ENCODE results near the gene CAMTA1.

CAMTA1 gene

GRCh38 chr1:6972399-6972798, 187.1 kb downstream of the CAMTA1 start:
- no peak for TF ChIP-seq GATA1 (IDR thresholded peaks at IDR 0.05; ENCODE audit: low read depth, low read length)
- TF ChIP-seq POLR2A (IDR thresholded peaks at IDR 0.05; ENCODE audit: low read length), result no peak
- DNase-seq, result peak; percentile 6 to 16

- TF ChIP-seq GATA1 (IDR thresholded peaks at IDR 0.05; ENCODE audit: low read depth, low read length) (no peak), POLR2A (IDR thresholded peaks at IDR 0.05; ENCODE audit: low read length) (no peak)
- no peak for DNase-seq
These were observed 190.2 kb downstream of the CAMTA1 start for GRCh38 chr1:6975331-6976043.

DNA sequence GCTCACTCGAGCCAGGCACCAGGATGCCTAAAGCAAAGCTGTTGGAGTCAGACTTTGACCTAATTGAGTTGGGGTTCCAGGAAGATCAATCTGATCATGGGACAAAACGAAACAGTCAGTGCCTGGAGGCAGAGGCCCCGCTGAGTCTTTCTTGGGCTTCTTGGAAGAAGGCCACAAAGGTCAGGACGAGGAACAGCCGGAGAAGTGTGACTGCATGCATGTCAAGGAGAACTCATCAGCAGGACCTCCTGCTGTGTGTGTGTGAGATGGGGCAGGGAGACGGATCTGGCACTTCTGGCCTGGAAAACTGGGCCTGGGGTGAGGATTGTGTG, 190.8 kb downstream of the CAMTA1 start:
- DNase-seq, result no peak
- TF ChIP-seq GATA1 (IDR thresholded peaks at IDR 0.05; ENCODE audit: low read depth, low read length) (no peak), POLR2A (IDR thresholded peaks at IDR 0.05; ENCODE audit: low read length) (no peak)

DNA sequence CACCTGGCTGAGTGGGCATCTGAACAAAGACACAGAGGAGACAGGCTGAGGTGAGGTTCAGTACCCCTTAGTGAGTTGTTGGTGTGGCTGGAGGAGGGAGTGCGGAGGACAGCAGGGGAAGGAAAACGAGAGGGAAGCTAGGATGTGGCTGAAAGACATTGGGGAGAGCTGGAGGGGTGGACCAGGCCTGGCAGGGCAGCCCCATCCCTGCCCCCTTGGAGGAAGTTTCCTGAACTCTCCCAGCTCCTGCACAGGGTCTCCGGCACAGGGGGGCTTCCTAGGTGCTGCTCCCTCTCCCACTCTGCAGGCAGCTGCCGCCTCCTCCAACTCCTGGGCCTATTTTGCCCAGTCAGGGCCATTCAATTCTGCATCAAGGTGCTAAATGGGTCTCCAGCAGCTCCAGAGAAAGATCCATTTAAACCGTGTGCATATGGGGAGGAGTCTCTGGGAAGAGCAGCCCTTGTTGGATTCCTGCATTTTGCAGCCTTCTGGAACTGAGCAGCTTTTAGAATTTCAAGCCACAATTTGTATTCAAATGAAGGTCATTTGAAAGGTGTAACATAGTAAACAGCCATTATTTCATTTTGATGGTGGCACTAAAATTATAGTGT, 193.9 kb downstream of the CAMTA1 start:
- TF ChIP-seq POLR2A (IDR thresholded peaks at IDR 0.05; ENCODE audit: low read length) (no peak), GATA1 (IDR thresholded peaks at IDR 0.05; ENCODE audit: low read depth, low read length) (no peak)

DNA sequence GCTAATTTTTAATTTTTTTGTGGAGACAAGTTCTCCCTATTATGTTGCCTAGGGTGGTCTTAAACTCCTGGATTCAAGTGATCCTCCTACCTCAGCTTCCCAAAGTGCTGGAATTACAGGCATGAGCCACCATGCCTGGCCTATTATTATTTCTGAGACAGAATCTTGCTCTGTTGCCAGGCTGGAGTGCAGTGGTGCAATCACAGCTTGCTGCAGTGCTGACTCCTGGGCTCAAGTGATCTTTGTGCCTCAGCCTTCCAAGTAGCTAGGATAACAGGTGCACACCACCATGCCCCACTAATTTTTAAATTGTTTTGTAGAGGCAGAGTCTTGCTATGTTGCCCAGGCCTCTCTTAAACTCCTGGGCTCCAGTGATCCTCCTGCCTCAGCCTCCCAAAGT, 196.3 kb downstream of the CAMTA1 start:
- DNase-seq, result no peak
- no peak for TF ChIP-seq GATA1 (IDR thresholded peaks at IDR 0.05; ENCODE audit: low read depth, low read length)

More for the DNA sequence above, 193.9 kb downstream of the CAMTA1 start:
- no peak for DNase-seq

DNA sequence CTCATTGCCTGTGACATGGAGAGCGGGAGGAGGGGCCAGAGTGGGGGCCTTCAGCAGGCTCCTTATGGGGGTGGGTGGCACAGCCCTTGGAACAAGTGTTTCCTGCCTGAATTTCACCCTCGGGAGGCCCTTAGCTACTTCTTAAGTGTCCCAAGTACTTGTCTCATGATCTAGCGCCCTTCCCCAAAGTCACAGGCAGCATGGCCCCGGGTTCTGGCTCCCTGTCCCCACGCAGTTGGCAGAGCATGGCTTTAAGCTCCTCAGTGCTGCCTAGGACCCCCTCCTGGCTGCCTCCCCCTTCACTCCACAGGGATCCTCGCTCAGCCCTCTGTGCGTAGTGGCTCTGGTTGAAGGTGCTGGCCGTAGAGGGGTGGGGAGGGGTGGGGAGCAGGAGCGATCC, 197.2 kb downstream of the CAMTA1 start:
- no peak for TF ChIP-seq GATA1 (IDR thresholded peaks at IDR 0.05; ENCODE audit: low read depth, low read length)
- no peak for TF ChIP-seq POLR2A (IDR thresholded peaks at IDR 0.05; ENCODE audit: low read length)
- DNase-seq, result no peak

GRCh38 chr1:6982860-6983259, 197.6 kb downstream of the CAMTA1 start:
- no peak for DNase-seq
- no peak for TF ChIP-seq POLR2A (IDR thresholded peaks at IDR 0.05; ENCODE audit: low read length)
- TF ChIP-seq GATA1 (IDR thresholded peaks at IDR 0.05; ENCODE audit: low read depth, low read length), result no peak

GRCh38 chr1:6984536-6984935, 199.3 kb downstream of the CAMTA1 start:
- no peak for DNase-seq
- TF ChIP-seq GATA1 (IDR thresholded peaks at IDR 0.05; ENCODE audit: low read depth, low read length) (no peak), POLR2A (IDR thresholded peaks at IDR 0.05; ENCODE audit: low read length) (no peak)

DNA sequence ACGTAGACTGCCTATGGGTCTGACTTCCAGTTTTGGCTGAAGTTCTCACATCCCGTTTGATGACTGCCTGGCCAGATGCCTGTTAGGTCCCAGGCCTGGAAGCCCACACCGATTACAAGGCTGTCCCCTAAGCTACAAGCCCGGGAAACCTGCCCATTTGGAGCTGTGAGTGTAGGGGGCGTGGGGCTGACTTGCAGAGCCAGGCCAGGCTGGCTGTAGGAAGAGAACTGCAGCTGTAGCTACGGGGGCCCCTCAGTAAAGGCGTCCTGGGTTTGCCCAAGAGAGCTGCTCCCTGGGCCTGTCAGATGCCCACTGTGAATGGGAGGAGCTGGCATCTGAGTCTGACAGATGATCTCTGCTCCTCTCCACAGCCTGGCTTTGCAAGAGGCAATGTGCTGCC, 199.7 kb downstream of the CAMTA1 start:
- TF ChIP-seq POLR2A (IDR thresholded peaks at IDR 0.05; ENCODE audit: low read length) (no peak), GATA1 (IDR thresholded peaks at IDR 0.05; ENCODE audit: low read depth, low read length) (no peak)
- DNase-seq, result no peak

DNA sequence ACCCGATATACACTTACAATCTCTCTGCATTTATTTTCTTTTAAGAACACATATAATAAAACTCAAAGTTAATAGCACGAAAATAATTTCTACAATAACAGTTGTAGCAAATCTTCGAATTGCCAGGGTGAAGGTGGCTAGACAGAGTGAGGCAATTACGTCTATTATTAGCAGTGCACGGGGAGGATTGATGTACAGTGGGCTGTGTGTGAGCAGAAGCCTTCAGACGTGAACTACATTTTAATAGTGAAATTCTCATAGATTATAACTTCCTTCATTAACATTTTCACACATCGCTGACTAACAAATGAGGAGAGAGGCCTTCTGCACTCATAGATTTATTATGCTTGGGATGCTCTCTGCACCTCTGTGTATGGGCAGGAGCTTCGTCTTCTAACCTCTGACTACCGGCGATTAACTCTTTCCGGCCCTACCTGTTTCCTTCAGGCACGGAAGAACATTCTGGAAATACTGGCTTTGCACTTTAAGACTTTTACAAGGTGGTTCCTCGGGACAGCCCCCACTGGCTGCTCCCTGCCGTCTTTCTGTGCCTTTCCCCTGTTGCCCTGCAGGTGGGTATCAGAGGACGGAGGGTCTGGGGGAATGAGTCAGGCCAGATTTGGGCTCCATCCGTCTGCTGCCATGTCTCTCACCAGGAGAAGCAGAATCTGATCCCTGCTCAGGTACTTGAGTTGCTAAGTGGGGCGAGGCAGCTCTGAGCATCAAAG, 200.5 kb downstream of the CAMTA1 start:
- no peak for DNase-seq
- TF ChIP-seq GATA1 (IDR thresholded peaks at IDR 0.05; ENCODE audit: low read depth, low read length), result no peak
- no peak for TF ChIP-seq POLR2A (IDR thresholded peaks at IDR 0.05; ENCODE audit: low read length)

- no peak for TF ChIP-seq POLR2A (IDR thresholded peaks at IDR 0.05; ENCODE audit: low read length)
- TF ChIP-seq GATA1 (IDR thresholded peaks at IDR 0.05; ENCODE audit: low read depth, low read length), result no peak
- no peak for DNase-seq
These were observed 201.0 kb downstream of the CAMTA1 start for GRCh38 chr1:6986281-6986680.

- no peak for DNase-seq
- TF ChIP-seq GATA1 (IDR thresholded peaks at IDR 0.05; ENCODE audit: low read depth, low read length) (no peak), POLR2A (IDR thresholded peaks at IDR 0.05; ENCODE audit: low read length) (no peak)
These were observed 202.7 kb downstream of the CAMTA1 start for GRCh38 chr1:6987940-6988339.

DNA sequence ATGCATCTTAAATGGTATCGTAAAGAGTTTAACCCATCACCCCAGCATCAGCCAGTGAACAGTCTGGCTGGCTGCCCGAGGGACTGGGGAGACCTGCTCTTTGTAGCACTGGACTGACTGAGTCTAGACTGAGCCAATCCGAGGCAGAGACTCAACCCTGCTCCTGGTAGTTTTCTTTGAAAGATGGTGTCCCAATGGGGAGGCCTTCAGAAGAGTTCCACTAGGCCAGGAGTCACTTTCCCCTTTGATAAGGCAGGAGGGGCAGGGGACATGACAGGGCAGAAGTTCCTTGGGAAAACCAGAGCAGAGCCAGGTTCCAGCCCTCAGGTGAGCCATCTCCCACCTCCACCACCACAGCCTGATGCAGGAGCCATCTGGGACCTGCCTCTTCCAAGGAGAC, 203.5 kb downstream of the CAMTA1 start:
- no peak for TF ChIP-seq GATA1 (IDR thresholded peaks at IDR 0.05; ENCODE audit: low read depth, low read length)
- no peak for TF ChIP-seq POLR2A (IDR thresholded peaks at IDR 0.05; ENCODE audit: low read length)
- no peak for DNase-seq

DNA sequence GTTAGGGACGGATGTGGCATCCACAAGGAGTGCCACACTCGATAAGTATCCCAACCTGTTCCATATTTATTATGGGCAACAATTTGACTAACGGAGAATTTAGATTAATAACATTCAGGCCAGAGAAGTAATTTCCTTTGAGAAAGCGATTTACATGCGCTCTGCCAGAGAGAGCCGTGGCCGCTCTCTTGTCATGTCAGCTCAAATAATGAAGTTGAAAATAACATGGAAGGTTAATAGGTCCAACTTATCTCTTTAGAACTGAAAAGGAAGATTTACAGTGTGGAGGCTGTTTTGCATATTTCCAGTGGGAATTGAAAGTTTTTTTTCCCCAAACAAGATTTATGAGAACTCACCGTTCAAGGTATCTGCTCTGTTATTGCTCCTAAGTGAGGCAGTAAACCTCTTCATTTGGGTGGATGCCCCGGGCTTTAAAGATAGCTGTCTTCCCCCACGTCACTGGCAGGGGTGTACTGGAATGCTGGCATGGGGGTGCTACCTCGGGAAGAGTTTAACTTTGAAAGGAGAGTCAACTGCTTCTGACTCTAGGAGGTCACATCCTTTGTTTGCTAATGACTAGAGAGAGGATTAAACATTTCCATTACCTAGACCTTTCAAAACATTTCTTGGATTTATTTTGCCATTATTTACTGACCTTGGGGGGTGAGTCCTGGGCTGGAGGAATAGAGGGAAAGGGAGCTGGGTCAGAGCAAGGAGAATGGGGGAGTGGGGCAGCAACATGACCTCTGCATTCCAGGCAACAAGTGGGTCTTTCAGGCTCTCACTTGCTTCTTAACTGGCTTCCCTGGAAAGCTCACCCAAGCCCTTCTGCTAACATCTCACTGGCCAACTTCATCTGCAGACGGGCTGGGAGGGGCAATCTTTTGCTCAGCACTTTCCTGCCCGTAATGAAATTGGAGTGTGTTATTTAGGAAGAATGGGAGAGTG, 204.2 kb downstream of the CAMTA1 start:
- DNase-seq, result no peak
- no peak for TF ChIP-seq POLR2A (IDR thresholded peaks at IDR 0.05; ENCODE audit: low read length)
- TF ChIP-seq GATA1 (IDR thresholded peaks at IDR 0.05; ENCODE audit: low read depth, low read length), result no peak

Measured in erythroblast (primary cell).